Neural progenitor cell (in vitro differentiated cells): Measurements from ENCODE around the gene GLI1. TPM values are rescaled to one million over a fixed set of nuclear protein-coding genes. Genes with fewer than 3 reads are reported as not detected.

Source experiments
- DNase-seq: peaks from one replicate; pipeline ENCODE4 v3.0.0-alpha.2; 2016; ENCODE audit warnings: low spot score
- H2AFZ ChIP-seq: fragments of 200-600 bp; sonication (generic); replicated peaks from 2 replicates; pipeline ENCODE4 v1.6.1; 2016; ENCODE audit warnings: antibody characterized with exemption
- H3F3A ChIP-seq: fragments of 200-600 bp; sonication (generic); 2 replicates; pipeline ENCODE4 v1.6.1; 2016; ENCODE audit warnings: antibody characterized with exemption, low read depth
- H3K27ac ChIP-seq: fragments of 200-600 bp; sonication (generic); 2 replicates; pipeline ENCODE4 v1.5.1; 2016; ENCODE audit warnings: mild to moderate bottlenecking
- H3K27me3 ChIP-seq: fragments of 200-600 bp; sonication (generic); 2 replicates; pipeline ENCODE4 v1.6.1; 2016; ENCODE audit warnings: mild to moderate bottlenecking, moderate library complexity
- H3K36me3 ChIP-seq: fragments of 200-600 bp; sonication (generic); 2 replicates; pipeline ENCODE4 v1.5.1; 2016
- H3K4me1 ChIP-seq: fragments of 200-600 bp; sonication (generic); 2 replicates; pipeline ENCODE4 v1.6.1; 2016; ENCODE audit warnings: mixed run types
- H3K4me2 ChIP-seq: fragments of 200-600 bp; sonication (generic); 2 replicates; pipeline ENCODE4 v1.6.1; 2016
- H3K4me3 ChIP-seq: fragments of 200-600 bp; sonication (generic); 2 replicates; pipeline ENCODE4 v1.5.1; 2016
- H3K79me2 ChIP-seq: fragments of 200-600 bp; sonication (generic); 2 replicates; pipeline ENCODE4 v1.6.1; 2016; ENCODE audit warnings: low read depth
- H3K9ac ChIP-seq: fragments of 200-600 bp; sonication (generic); 2 replicates; pipeline ENCODE4 v1.6.1; 2016
- H3K9me3 ChIP-seq: fragments of 200-600 bp; sonication (generic); 2 replicates; pipeline ENCODE4 v1.5.1; 2016; ENCODE audit warnings: low read depth
- H4K20me1 ChIP-seq: fragments of 200-600 bp; sonication (generic); 2 replicates; pipeline ENCODE4 v1.6.1; 2016; ENCODE audit warnings: low read depth
- H3K27ac Mint-ChIP-seq: 3 replicates; pipeline ENCODE4 v1.8.0; 2021; ENCODE audit warnings: mixed read lengths
- H3K27me3 Mint-ChIP-seq: 2 replicates; pipeline ENCODE4 v1.8.0; 2022; ENCODE audit warnings: low read depth, mild to moderate bottlenecking, inconsistent platforms, moderate library complexity, mixed read lengths; ENCODE audit not compliant: insufficient read depth
- H3K36me3 Mint-ChIP-seq: 3 replicates; pipeline ENCODE4 v1.8.0; 2021; ENCODE audit warnings: mixed read lengths
- H3K4me1 Mint-ChIP-seq: 3 replicates; pipeline ENCODE4 v1.8.0; 2021; ENCODE audit warnings: mixed read lengths
- H3K4me3 Mint-ChIP-seq: 3 replicates; pipeline ENCODE4 v1.8.0; 2021; ENCODE audit warnings: mild to moderate bottlenecking, moderate library complexity, mixed read lengths
- H3K9me3 Mint-ChIP-seq: 3 replicates; pipeline ENCODE4 v1.8.0; 2020; ENCODE audit warnings: mixed read lengths
- EZH2 ChIP-seq: fragments of 200-600 bp; sonication (generic); IDR thresholded peaks from 2 replicates; pipeline ENCODE4 v1.6.1; 2017; ENCODE audit warnings: antibody characterized with exemption, mild to moderate bottlenecking, moderate library complexity
- EZH2phosphoT487 ChIP-seq: fragments of 200-600 bp; sonication (generic); IDR thresholded peaks from 2 replicates; pipeline ENCODE4 v1.6.1; 2017; ENCODE audit warnings: antibody characterized with exemption
- total RNA-seq: library from RNA; depleted of rRNA; stranded (reverse); fragments of >200 nt; gene quantifications from 2 replicates; pipeline ENCODE4 v1.2.3, GENCODE V29; 2015; ENCODE audit warnings: low replicate concordance
- TF ChIP-seq, protein P1 (sequence below): fragments of 200-600 bp; sonication (generic); IDR thresholded peaks from 2 replicates; pipeline ENCODE4 v1.5.1; 2017; ENCODE audit warnings: antibody characterized with exemption, mild to moderate bottlenecking

Gene GLI1
- total RNA-seq, 1 donor from 2014 or later, result 0.71 TPM

DNA sequence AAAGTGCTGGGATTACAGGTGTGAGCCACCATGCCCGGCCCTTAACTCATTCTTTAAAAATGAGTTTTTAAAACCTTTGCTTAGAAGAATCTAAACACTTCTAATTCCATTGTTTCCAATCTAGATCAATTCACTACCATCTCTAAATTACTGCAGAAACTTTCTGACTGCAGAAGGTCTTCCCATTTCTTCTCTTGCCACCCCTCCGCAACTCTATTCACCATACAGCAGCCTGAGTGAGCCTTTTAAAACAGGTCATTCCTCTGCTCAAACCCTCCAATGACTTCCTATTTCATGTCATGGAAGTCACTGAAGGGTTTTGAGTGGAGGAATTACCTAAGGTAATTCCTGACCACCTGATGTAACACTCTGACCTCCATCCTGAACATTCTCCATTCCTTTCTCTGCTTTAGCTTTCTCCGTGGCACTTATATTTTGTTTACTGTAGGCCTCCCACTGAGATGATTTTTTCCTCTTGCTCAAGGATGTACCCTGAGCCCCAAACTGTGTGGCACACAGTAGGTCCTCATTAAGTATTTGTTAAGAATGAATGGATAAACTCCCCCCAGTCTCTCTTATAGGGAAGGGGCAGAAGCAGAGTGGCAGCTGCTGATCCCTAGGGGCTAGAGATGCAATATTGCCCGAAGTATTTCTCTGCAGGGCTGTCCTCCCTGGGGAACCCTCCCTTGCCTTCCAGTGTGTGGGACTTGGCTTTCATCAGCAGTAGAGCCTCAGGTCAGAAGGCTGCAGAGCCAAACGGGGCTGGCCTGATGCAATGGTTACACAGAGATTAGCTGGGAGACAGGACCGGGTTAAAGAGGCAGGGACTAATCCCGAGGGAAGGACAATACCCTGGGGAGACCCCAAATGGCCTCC is 59.6 kb downstream of the GLI1 start:
- Mint-ChIP-seq H3K36me3 (peaks cover 31% of the 10 kb centered on the region), H3K4me1 (peaks cover 40% of the 10 kb centered on the region), H3K9me3 (no peaks in the 10 kb centered on the region), H3K4me3 (peak overlapping the region; percentile 98), H3K27me3 (peaks cover 13% of the 10 kb centered on the region), H3K27ac (peak overlapping the region; percentile 28)
- no peaks in the 10 kb centered on the region for H3K27me3 ChIP-seq
- H3K9ac ChIP-seq, result peak overlapping the region; percentile 48
- no peak overlapping the region for H2AFZ ChIP-seq
- H3K27ac ChIP-seq, result peak overlapping the region; percentile 74
- H3K4me1 ChIP-seq, result peaks cover 29% of the 10 kb centered on the region
- peaks cover 3% of the 10 kb centered on the region for H3K36me3 ChIP-seq
- peak overlapping the region; percentile 81 for H3K4me2 ChIP-seq
- H3K79me2 ChIP-seq, result peaks cover 19% of the 10 kb centered on the region
- H4K20me1 ChIP-seq, result peaks cover 40% of the 10 kb centered on the region
- H3K9me3 ChIP-seq, result no peaks in the 10 kb centered on the region
- H3K4me3 ChIP-seq, result peak overlapping the region; percentile 59
- H3F3A ChIP-seq, result peaks cover 56% of the 10 kb centered on the region
- TF ChIP-seq, protein P1, sequence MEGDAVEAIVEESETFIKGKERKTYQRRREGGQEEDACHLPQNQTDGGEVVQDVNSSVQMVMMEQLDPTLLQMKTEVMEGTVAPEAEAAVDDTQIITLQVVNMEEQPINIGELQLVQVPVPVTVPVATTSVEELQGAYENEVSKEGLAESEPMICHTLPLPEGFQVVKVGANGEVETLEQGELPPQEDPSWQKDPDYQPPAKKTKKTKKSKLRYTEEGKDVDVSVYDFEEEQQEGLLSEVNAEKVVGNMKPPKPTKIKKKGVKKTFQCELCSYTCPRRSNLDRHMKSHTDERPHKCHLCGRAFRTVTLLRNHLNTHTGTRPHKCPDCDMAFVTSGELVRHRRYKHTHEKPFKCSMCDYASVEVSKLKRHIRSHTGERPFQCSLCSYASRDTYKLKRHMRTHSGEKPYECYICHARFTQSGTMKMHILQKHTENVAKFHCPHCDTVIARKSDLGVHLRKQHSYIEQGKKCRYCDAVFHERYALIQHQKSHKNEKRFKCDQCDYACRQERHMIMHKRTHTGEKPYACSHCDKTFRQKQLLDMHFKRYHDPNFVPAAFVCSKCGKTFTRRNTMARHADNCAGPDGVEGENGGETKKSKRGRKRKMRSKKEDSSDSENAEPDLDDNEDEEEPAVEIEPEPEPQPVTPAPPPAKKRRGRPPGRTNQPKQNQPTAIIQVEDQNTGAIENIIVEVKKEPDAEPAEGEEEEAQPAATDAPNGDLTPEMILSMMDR, result no peak
- no peak for TF ChIP-seq EZH2phosphoT487
- TF ChIP-seq EZH2, result no peak
- peak; percentile 76 for DNase-seq

DNA sequence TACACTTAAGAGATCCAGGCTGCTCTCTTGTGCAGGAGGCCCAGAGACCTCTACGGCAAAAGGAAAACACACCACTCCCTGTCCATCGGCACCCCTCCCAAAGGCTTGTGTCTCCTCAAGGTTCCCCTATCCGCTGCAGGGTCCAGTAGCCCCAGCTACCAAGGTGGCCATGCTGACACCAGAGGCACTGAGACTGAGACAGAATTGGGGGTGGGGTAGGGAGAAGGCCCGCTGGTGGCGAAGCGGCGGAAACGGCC is 60.1 kb downstream of the GLI1 start:
- H3K9me3 ChIP-seq, result no peaks in the 10 kb centered on the region
- Mint-ChIP-seq H3K27me3 (peaks cover 13% of the 10 kb centered on the region), H3K4me1 (peaks cover 45% of the 10 kb centered on the region), H3K9me3 (no peaks in the 10 kb centered on the region), H3K36me3 (peaks cover 28% of the 10 kb centered on the region), H3K4me3 (peak overlapping the region; percentile 98), H3K27ac (peak overlapping the region; percentile 28)
- H3K4me2 ChIP-seq, result peak overlapping the region; percentile 81
- no peaks in the 10 kb centered on the region for H3K27me3 ChIP-seq
- H3K4me1 ChIP-seq, result peaks cover 33% of the 10 kb centered on the region
- TF ChIP-seq EZH2phosphoT487 (no peak), EZH2 (no peak)
- TF ChIP-seq, protein P1, result no peak
- H3F3A ChIP-seq, result peaks cover 62% of the 10 kb centered on the region
- H3K9ac ChIP-seq, result peak overlapping the region; percentile 48
- peaks cover 24% of the 10 kb centered on the region for H3K79me2 ChIP-seq
- H3K36me3 ChIP-seq, result no peaks in the 10 kb centered on the region
- peak overlapping the region; percentile 59 for H3K4me3 ChIP-seq
- peak overlapping the region; percentile 74 for H3K27ac ChIP-seq
- DNase-seq, result peak; percentile 59
- no peak overlapping the region for H2AFZ ChIP-seq
- peaks cover 44% of the 10 kb centered on the region for H4K20me1 ChIP-seq

DNA sequence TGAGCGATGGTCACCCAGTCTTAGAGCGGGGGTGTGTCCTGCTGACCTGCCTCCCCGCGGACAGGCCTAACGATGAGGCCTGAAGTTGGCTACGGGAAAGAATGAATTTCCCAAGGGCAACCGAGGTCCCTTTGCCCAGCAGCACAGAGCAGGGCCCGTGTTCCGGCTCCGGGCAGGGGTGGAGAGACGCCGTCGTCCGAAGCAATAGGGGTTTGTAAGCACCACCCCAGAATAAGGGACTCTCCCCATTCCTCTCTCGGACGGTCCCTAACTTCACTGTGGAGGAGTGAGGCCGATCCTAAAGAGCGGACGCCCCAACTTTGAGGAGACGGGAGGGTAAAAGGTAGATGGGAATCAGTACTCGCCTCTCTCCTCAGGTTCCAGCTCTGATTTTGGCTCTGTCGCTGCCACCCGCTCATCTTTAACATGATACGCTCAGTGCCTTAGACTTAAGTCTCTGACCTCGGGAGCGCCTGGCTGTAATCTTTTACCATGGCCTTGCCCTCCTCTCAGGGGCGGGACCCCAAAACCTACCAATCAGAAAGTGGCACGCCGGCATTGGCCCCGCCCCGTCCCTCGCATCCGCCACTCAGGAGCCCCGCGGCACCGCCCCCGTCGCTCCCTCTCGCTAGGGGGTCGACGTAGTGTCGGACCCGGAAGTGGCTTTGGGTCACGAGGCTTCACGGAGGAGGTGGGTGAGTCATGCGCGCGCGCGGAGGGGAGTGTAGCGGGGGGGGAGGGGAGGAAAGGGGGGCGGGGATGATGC is 60.7 kb downstream of the GLI1 start, which contains the start of gene DDIT3:
Gene DDIT3, minus strand, starts transcription at position 462 of the 766 bp plus-strand sequence. CDS start 3,108 bp downstream, outside the sequence.
- peaks cover 13% of the 10 kb centered on the region for H3K27me3 Mint-ChIP-seq
- DNase-seq, result peak; percentile 98
- Histone ChIP-seq H3K79me2 (peaks cover 24% of the 10 kb centered on the region), H3K9ac (peak within 1 kb of the TSS; percentile 48), H3F3A (peaks cover 64% of the 10 kb centered on the region), H3K4me1 (peaks cover 33% of the 10 kb centered on the region), H2AFZ (no peak within 1 kb of the TSS), H4K20me1 (peaks cover 49% of the 10 kb centered on the region), H3K9me3 (no peaks in the 10 kb centered on the region), H3K4me2 (peak within 1 kb of the TSS; percentile 81), H3K4me3 (peak within 1 kb of the TSS; percentile 59), H3K27me3 (no peaks in the 10 kb centered on the region), H3K36me3 (no peaks in the 10 kb centered on the region), H3K27ac (peak within 1 kb of the TSS; percentile 74)
- H3K4me1 Mint-ChIP-seq, result peaks cover 49% of the 10 kb centered on the region
- H3K9me3 Mint-ChIP-seq, result no peaks in the 10 kb centered on the region
- peak within 1 kb of the TSS; percentile 97 for H3K27ac Mint-ChIP-seq
- H3K4me3 Mint-ChIP-seq, result peak within 1 kb of the TSS; percentile 98
- peaks cover 28% of the 10 kb centered on the region for H3K36me3 Mint-ChIP-seq
- TF ChIP-seq EZH2phosphoT487, result no peak
- TF ChIP-seq EZH2, result no peak
- TF ChIP-seq, protein P1, result no peak
